MM.1S (cell line): Measurements from ENCODE around the gene IRGQ.

Experiments used
- DNase-seq: peaks from one replicate; pipeline ENCODE4 v3.0.0-alpha.2; 2015
- H2AFZ ChIP-seq: fragments of 300-600 bp; sonication (generic); 2 replicates; pipeline ENCODE4 v1.6.0; 2016; ENCODE audit warnings: antibody characterized with exemption, low read length
- H3F3A ChIP-seq: fragments of 300-600 bp; sonication (generic); 2 replicates; pipeline ENCODE4 v1.6.1; 2016; ENCODE audit warnings: mild to moderate bottlenecking, antibody characterized with exemption, low read length, moderate library complexity, mixed read lengths; ENCODE audit not compliant: insufficient read depth
- H3K27ac ChIP-seq: fragments of 300-600 bp; sonication (generic); 2 replicates; pipeline ENCODE4 v1.5.1; 2016; ENCODE audit warnings: mild to moderate bottlenecking, low read length
- H3K27me3 ChIP-seq: fragments of 300-600 bp; sonication (generic); replicated peaks from 2 replicates; pipeline ENCODE4 v1.6.0; 2016; ENCODE audit warnings: low read length; ENCODE audit not compliant: insufficient read depth
- H3K36me3 ChIP-seq: fragments of 300-600 bp; sonication (generic); replicated peaks from 2 replicates; pipeline ENCODE4 v1.6.1; 2016; ENCODE audit warnings: mild to moderate bottlenecking, low read length, mixed read lengths; ENCODE audit not compliant: insufficient read depth
- H3K4me1 ChIP-seq: fragments of 300-600 bp; sonication (generic); 2 replicates; pipeline ENCODE4 v1.6.1; 2016; ENCODE audit warnings: low read length, mixed read lengths
- H3K4me2 ChIP-seq: fragments of 300-600 bp; sonication (generic); 2 replicates; pipeline ENCODE4 v1.6.0; 2016; ENCODE audit warnings: low read depth, low read length
- H3K4me3 ChIP-seq: fragments of 300-600 bp; sonication (generic); 2 replicates; pipeline ENCODE4 v1.5.1; 2016; ENCODE audit warnings: low read length, mixed read lengths
- H3K79me2 ChIP-seq: fragments of 300-600 bp; sonication (generic); 2 replicates; pipeline ENCODE4 v1.6.1; 2016; ENCODE audit warnings: mixed run types, low read length, mixed read lengths
- H3K9ac ChIP-seq: fragments of 300-600 bp; sonication (generic); 2 replicates; pipeline ENCODE4 v1.6.1; 2016; ENCODE audit warnings: low read length, mixed read lengths
- H3K9me2 ChIP-seq: fragments of 300-600 bp; sonication (generic); replicated peaks from 2 replicates; pipeline ENCODE4 v1.6.1; 2016; ENCODE audit warnings: mild to moderate bottlenecking, low read length, mixed read lengths; ENCODE audit not compliant: insufficient read depth
- H3K9me3 ChIP-seq: fragments of 300-600 bp; sonication (generic); replicated peaks from 2 replicates; pipeline ENCODE4 v1.6.1; 2016; ENCODE audit warnings: mild to moderate bottlenecking, low read length, mixed read lengths; ENCODE audit not compliant: insufficient read depth
- H4K20me1 ChIP-seq: fragments of 300-600 bp; sonication (generic); 2 replicates; pipeline ENCODE4 v1.6.1; 2016; ENCODE audit warnings: mild to moderate bottlenecking, low read length, moderate library complexity, mixed read lengths; ENCODE audit not compliant: insufficient read depth
- CTCF ChIP-seq: fragments of 300-600 bp; sonication (generic); IDR thresholded peaks from 2 replicates; pipeline ENCODE4 v1.5.1; 2016; ENCODE audit warnings: antibody characterized with exemption, low read length, mixed read lengths
- EZH2 ChIP-seq: fragments of 300-600 bp; sonication (generic); optimal IDR thresholded peaks from 2 replicates; pipeline ENCODE3; 2017; ENCODE audit warnings: low read depth, mild to moderate bottlenecking, antibody characterized with exemption, low read length, mixed read lengths
- EZH2phosphoT487 ChIP-seq: fragments of 300-600 bp; sonication (generic); IDR thresholded peaks from 2 replicates; pipeline ENCODE4 v1.6.1; 2018; ENCODE audit warnings: antibody characterized with exemption, low read length

IRGQ gene

DNA sequence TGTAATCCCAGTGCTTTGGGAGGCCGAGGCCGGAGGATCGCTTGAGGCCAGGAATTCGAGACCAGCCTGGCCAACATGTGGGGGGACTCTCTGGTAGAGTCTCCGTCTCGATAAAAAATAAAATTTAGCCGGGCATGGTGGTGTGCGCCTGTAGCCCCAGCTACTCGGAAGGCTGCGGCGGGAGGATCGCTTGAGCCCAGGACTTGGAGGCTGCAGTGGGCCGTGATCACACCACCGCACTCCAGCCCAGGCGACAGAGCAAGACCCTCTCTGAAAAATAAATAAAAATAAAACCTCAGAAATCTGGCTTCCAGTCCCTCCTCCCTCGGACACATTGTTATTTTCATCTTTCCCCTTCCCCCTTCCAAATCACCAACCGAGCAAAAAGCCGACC is 332 bp downstream of the IRGQ start:
- Histone ChIP-seq H3K27ac (peak overlapping the region; percentile 55; the same call in 1 of the 2 replicates), H4K20me1 (no peaks in the 10 kb centered on the region), H3F3A (peaks cover 7% of the 10 kb centered on the region; the same call in 1 of the 2 replicates), H3K27me3 (no peaks in the 10 kb centered on the region), H3K4me1 (peaks cover 11% of the 10 kb centered on the region), H3K9ac (peak overlapping the region; percentile 95), H3K4me2 (peak overlapping the region; percentile 98), H3K9me2 (no peaks in the 10 kb centered on the region), H2AFZ (peak overlapping the region; percentile 80), H3K4me3 (peak overlapping the region; percentile 71), H3K9me3 (no peaks in the 10 kb centered on the region), H3K79me2 (peaks cover 59% of the 10 kb centered on the region), H3K36me3 (peaks cover 2% of the 10 kb centered on the region; the same call in 1 of the 2 replicates)
- no peak for TF ChIP-seq EZH2phosphoT487
- TF ChIP-seq CTCF: no peak
- no peak for TF ChIP-seq EZH2
- peak; percentile 11 for DNase-seq

DNA sequence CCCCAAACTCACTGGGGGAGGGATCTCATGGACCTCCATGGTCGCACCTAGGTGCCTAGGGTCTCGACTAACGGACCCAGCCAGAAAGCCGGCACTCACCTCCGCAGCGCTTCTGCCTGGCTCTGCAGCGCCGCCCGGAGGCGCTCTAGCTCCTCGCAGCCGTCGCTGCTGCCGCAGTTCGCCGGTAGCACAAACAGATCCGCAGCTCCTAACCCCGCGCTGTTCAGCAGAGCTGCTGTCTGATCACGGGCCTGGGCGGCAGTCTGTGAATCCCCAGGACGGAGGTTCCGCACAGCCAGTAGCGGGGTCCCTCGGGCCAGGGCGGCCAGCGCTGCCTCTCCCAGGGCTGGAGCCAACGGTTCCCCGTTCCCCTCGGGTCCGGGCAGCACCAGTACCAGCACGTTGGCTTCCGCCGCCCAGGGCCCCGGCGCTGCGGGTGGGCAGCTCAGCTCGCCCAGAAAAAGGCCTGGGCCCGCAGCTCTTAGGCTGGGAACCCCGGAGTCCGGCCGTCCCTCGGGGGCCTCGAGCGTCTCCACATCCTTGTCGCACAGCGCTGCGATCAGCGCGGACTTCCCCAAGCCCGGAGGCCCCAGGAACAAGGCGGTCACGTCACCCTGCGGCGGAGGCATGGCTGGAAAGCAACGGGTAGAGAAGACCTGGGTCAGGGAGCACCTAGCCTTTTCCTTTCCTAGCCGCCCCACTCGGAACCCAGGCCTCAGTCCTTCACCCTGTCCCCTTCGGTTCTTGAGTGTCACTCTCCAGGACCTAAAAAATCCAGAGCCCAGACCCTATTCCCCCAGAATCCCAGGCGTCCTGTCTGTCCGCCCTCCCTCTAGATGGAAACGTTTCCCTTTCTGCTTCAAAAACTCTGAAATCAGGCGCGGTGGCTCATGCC is 977 bp downstream of the IRGQ start:
- peaks cover 7% of the 10 kb centered on the region; the same call in 1 of the 2 replicates for H3F3A ChIP-seq
- H3K4me2 ChIP-seq: peak overlapping the region; percentile 98
- TF ChIP-seq EZH2 (no peak), CTCF (peak; percentile 84)
- H3K79me2 ChIP-seq: peaks cover 59% of the 10 kb centered on the region
- H3K27ac ChIP-seq: peak overlapping the region; percentile 55; the same call in 1 of the 2 replicates
- H3K9ac ChIP-seq: peak overlapping the region; percentile 95
- peaks cover 2% of the 10 kb centered on the region; the same call in 1 of the 2 replicates for H3K36me3 ChIP-seq
- H3K9me2 ChIP-seq: no peaks in the 10 kb centered on the region
- no peaks in the 10 kb centered on the region for H3K27me3 ChIP-seq
- peaks cover 11% of the 10 kb centered on the region for H3K4me1 ChIP-seq
- peak overlapping the region; percentile 80 for H2AFZ ChIP-seq
- no peaks in the 10 kb centered on the region for H4K20me1 ChIP-seq
- H3K4me3 ChIP-seq: peak overlapping the region; percentile 71
- peak; percentile 75 for DNase-seq
- no peaks in the 10 kb centered on the region for H3K9me3 ChIP-seq

GRCh38 chr19:43594081-43594697 is 1.7 kb downstream of the IRGQ start:
- no peaks in the 10 kb centered on the region for H3K9me3 ChIP-seq
- peaks cover 7% of the 10 kb centered on the region; the same call in 1 of the 2 replicates for H3F3A ChIP-seq
- no peaks in the 10 kb centered on the region for H3K27me3 ChIP-seq
- H3K27ac ChIP-seq: no peak overlapping the region
- H3K79me2 ChIP-seq: peaks cover 52% of the 10 kb centered on the region
- peaks cover 2% of the 10 kb centered on the region; the same call in 1 of the 2 replicates for H3K36me3 ChIP-seq
- peak overlapping the region; percentile 71 for H3K4me3 ChIP-seq
- peak overlapping the region; percentile 98; the same call in 1 of the 2 replicates for H3K4me2 ChIP-seq
- H3K9me2 ChIP-seq: no peaks in the 10 kb centered on the region
- H3K4me1 ChIP-seq: peaks cover 11% of the 10 kb centered on the region
- no peak for DNase-seq
- H2AFZ ChIP-seq: no peak overlapping the region
- TF ChIP-seq EZH2 (no peak), EZH2phosphoT487 (no peak), CTCF (no peak)
- no peaks in the 10 kb centered on the region for H4K20me1 ChIP-seq
- no peak overlapping the region for H3K9ac ChIP-seq
